Fibroblast of lung (primary cell): Measurements from ENCODE around the gene EPS8L1.
"Not testable (repeated sequence)": the region's sequence is repeated elsewhere in the genome, so short reads cannot be mapped to it uniquely, and the experiment has no call there.

Experiments used
- EZH2 ChIP-seq: IDR thresholded peaks from 2 replicates; pipeline ENCODE4 v1.5.1; 2012; ENCODE audit warnings: low read length, control low read depth, mild to moderate bottlenecking; ENCODE audit errors: missing control alignments
- TF ChIP-seq, protein P1 (sequence below), 2 donors: IDR thresholded peaks in 1 of 2; conservative IDR thresholded peaks in 1 of 2; 1 replicate in 1 of 2; 2 replicates in 1 of 2; pipeline ENCODE4 v1.5.1; 2011 to 2012; ENCODE audit warnings: low read length in 2 of 2, control low read depth in 1 of 2, inconsistent platforms in 1 of 2, low read depth in 1 of 2, mild to moderate bottlenecking in 1 of 2

DNA sequence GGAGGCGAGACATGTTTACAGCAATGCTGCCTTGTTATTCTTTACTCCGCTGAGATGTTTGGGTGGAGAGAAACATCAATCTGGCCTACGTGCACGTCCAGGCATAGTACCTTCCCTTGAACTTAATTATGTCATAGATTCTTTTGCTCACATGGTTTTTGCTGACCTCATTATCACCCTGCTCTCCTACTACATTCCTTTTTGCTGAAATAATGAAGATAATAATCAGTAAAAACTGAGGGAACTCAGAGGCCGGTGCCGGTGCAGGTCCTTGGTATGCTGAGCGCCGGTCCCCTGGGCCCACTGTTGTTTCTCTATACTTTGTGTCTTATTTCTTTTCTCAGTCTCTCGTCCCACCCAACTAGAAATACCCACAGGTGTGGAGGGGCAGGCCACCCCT, 15.4 kb upstream of the EPS8L1 start:
- TF ChIP-seq, protein P1, sequence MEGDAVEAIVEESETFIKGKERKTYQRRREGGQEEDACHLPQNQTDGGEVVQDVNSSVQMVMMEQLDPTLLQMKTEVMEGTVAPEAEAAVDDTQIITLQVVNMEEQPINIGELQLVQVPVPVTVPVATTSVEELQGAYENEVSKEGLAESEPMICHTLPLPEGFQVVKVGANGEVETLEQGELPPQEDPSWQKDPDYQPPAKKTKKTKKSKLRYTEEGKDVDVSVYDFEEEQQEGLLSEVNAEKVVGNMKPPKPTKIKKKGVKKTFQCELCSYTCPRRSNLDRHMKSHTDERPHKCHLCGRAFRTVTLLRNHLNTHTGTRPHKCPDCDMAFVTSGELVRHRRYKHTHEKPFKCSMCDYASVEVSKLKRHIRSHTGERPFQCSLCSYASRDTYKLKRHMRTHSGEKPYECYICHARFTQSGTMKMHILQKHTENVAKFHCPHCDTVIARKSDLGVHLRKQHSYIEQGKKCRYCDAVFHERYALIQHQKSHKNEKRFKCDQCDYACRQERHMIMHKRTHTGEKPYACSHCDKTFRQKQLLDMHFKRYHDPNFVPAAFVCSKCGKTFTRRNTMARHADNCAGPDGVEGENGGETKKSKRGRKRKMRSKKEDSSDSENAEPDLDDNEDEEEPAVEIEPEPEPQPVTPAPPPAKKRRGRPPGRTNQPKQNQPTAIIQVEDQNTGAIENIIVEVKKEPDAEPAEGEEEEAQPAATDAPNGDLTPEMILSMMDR (conservative IDR thresholded peaks at IDR 0.05 in 1 of 2, IDR thresholded peaks at IDR 0.05 in 1 of 2; ENCODE audit: low read depth in 1 of 2, low read length in 2 of 2) = not testable (repeated sequence)
- not testable (repeated sequence) for TF ChIP-seq EZH2
